B cell (primary cell): ENCODE data around the gene KRT35. TPM values are rescaled to one million over a fixed set of nuclear protein-coding genes. Genes with fewer than 3 reads are reported as not detected.
"Not testable (repeated sequence)": the region's sequence is repeated elsewhere in the genome, so short reads cannot be mapped to it uniquely, and the experiment has no call there.

Source experiments
- ATAC-seq: fragments of 200-7000 bp; cut with Tn5 transposase; one replicate; pipeline ENCODE4 v1.10.0; 2021; ENCODE audit warnings: low read depth, mild to moderate bottlenecking, moderate number of reproducible peaks, moderate library complexity
- CTCF ChIA-PET: fragments of 350-600 bp; sonication (Branson Sonifier 250); formaldehyde crosslinking; loops from one replicate; lab custom pipeline; 2021; ENCODE audit warnings: antibody characterized with exemption, inconsistent platforms; lab: Charles Lee
- POLR2A ChIA-PET: fragments of 350-600 bp; sonication (Branson Sonifier 250); formaldehyde crosslinking; loops from one replicate; lab custom pipeline; 2021; ENCODE audit warnings: antibody characterized with exemption; lab: Charles Lee
- DNase-seq: peaks from one replicate; pipeline ENCODE4 v3.0.0; 2013
- H2AFZ ChIP-seq: 2 replicates; pipeline ENCODE4 v1.6.1; 2012; ENCODE audit warnings: mild to moderate bottlenecking, low read depth, low read length; ENCODE audit not compliant: insufficient read depth, poor library complexity, severe bottlenecking
- H3K27ac ChIP-seq, 2 donors: 1 replicate in 1 of 2; 2 replicates in 1 of 2; pipeline ENCODE4 v1.5.1; 2012 to 2013; ENCODE audit warnings: low read length in 2 of 2, mild to moderate bottlenecking in 2 of 2, moderate library complexity in 1 of 2
- H3K27me3 ChIP-seq, 4 experiments: fragments of 200-600 bp in 1 of 4; sonication (generic) in 1 of 4; replicated peaks in 1 of 4; 1 replicate in 2 of 4; 2 replicates in 2 of 4; pipeline versions ENCODE4 v1.6.1 to v1.7.0; 2013 to 2016; ENCODE audit warnings: low read length in 3 of 4, mild to moderate bottlenecking in 2 of 4, mixed read lengths in 1 of 4, moderate library complexity in 1 of 4; ENCODE audit not compliant: insufficient read depth in 4 of 4, control insufficient read depth in 3 of 4; ENCODE audit errors: control extremely low read depth in 1 of 4
- H3K36me3 ChIP-seq, 2 experiments: replicated peaks in 1 of 2; 1 replicate in 1 of 2; 2 replicates in 1 of 2; pipeline versions ENCODE4 v1.6.1 to v1.7.1; 2013; ENCODE audit warnings: low read length in 1 of 2; ENCODE audit not compliant: insufficient read depth in 2 of 2, control insufficient read depth in 1 of 2; ENCODE audit errors: control extremely low read depth in 1 of 2, extremely low read depth in 1 of 2
- H3K4me1 ChIP-seq, 2 donors: fragments of 200-600 bp in 1 of 2; sonication (generic) in 1 of 2; 1 replicate in 1 of 2; 2 replicates in 1 of 2; pipeline versions ENCODE4 v1.5.1 to v1.6.1; 2013 to 2017; ENCODE audit warnings: low read length in 2 of 2; ENCODE audit not compliant: control insufficient read depth in 2 of 2, insufficient read depth in 2 of 2
- H3K4me2 ChIP-seq: replicated peaks from 2 replicates; pipeline ENCODE3; 2012; ENCODE audit warnings: mild to moderate bottlenecking, low read depth, low read length; ENCODE audit not compliant: poor library complexity, severe bottlenecking
- H3K4me3 ChIP-seq, 5 experiments: fragments of 200-600 bp in 1 of 5; sonication (generic) in 1 of 5; 1 replicate in 3 of 5; 2 replicates in 2 of 5; pipeline versions ENCODE4 v1.5.1 to v1.7.0; 2011 to 2016; ENCODE audit warnings: low read length in 4 of 5, mild to moderate bottlenecking in 4 of 5, low read depth in 2 of 5, control low read depth in 1 of 5, moderate library complexity in 1 of 5; ENCODE audit not compliant: insufficient read depth in 1 of 5; ENCODE audit errors: control extremely low read depth in 1 of 5, extremely low read depth in 1 of 5
- H3K79me2 ChIP-seq: fragments of 200-600 bp; sonication (generic); one replicate; pipeline ENCODE4 v1.6.0; 2016; ENCODE audit warnings: low read length; ENCODE audit not compliant: control insufficient read depth, insufficient read depth
- H3K9ac ChIP-seq: fragments of 200-600 bp; sonication (generic); 2 replicates; pipeline ENCODE4 v1.6.1; 2017; ENCODE audit warnings: mild to moderate bottlenecking, low read length, moderate library complexity
- H3K9me3 ChIP-seq, 3 donors: one replicate each; pipeline versions ENCODE4 v1.6.1 to v1.7.1; 2013; ENCODE audit warnings: low read length in 2 of 3; ENCODE audit not compliant: control insufficient read depth in 2 of 3, insufficient read depth in 1 of 3; ENCODE audit errors: control extremely low read depth in 1 of 3
- H4K20me1 ChIP-seq: 2 replicates; pipeline ENCODE4 v1.6.0; 2012; ENCODE audit warnings: mild to moderate bottlenecking, low read length; ENCODE audit not compliant: insufficient read depth, control insufficient read depth, poor library complexity, severe bottlenecking
- H3K27ac Mint-ChIP-seq: one replicate; pipeline ENCODE4 v1.8.0; 2021; ENCODE audit warnings: mixed read lengths
- H3K27me3 Mint-ChIP-seq: one replicate; pipeline ENCODE4 v1.8.0; 2021; ENCODE audit warnings: mixed read lengths
- H3K4me1 Mint-ChIP-seq: one replicate; pipeline ENCODE4 v1.8.0; 2021; ENCODE audit warnings: mixed read lengths
- H3K4me3 Mint-ChIP-seq: one replicate; pipeline ENCODE4 v1.8.0; 2021; ENCODE audit warnings: mixed read lengths
- H3K9me3 Mint-ChIP-seq: one replicate; pipeline ENCODE4 v1.8.0; 2022; ENCODE audit warnings: mixed read lengths; ENCODE audit not compliant: insufficient read depth
- CTCF ChIP-seq: fragments of 200-600 bp; IDR thresholded peaks from one replicate; pipeline ENCODE4 v1.8.0; 2022; ENCODE audit warnings: antibody characterized with exemption, mild to moderate bottlenecking
- EZH2 ChIP-seq: IDR thresholded peaks from 2 replicates; pipeline ENCODE4 v1.6.1; 2012; ENCODE audit warnings: borderline replicate concordance, low read depth, mild to moderate bottlenecking, moderate library complexity, low read length; ENCODE audit not compliant: insufficient read depth, poor library complexity, severe bottlenecking
- WGBS: methylation state at CpG from one replicate; pipeline ENCODE4 v1.1.5; 2013; ENCODE audit warnings: missing lambda C conversion rate; ENCODE audit not compliant: insufficient coverage; 5-methylcytosine and 5-hydroxymethylcytosine counted together
- intact Hi-C: fragments of 100-400 bp; cut with micrococcal nuclease; formaldehyde crosslinking; loops from one replicate; pipeline ENCODE4 v1.10.0; 2022
- polyA plus RNA-seq: library from polyadenylated mRNA; depleted of rRNA; stranded (reverse); fragments of >200 nt; gene quantifications from 2 replicates; pipeline ENCODE4 v1.2.3, GENCODE V29; 2012
- total RNA-seq, 2 donors: library from RNA; stranded (reverse); fragments of 120-200 nt in 1 of 2; gene quantifications; 1 replicate in 1 of 2; 2 replicates in 1 of 2; pipeline versions ENCODE4 v1.2.3 to v1.2.4, GENCODE V29; 2013 to 2022

KRT35 gene
- total and polyA plus RNA-seq, 2 donors (not counting 1 experiment from before 2014, with no cell fraction given), result not detected

- peaks cover 23% of the 10 kb centered on the region for H3K27me3 Mint-ChIP-seq
- Histone ChIP-seq H2AFZ (no peak overlapping the region), H3K79me2 (no peaks in the 10 kb centered on the region), H3K36me3 (no peaks in the 10 kb centered on the region), H3K4me1 (no peaks in the 10 kb centered on the region), H3K27me3 (peaks cover 0 to 4% (median 2%) of the 10 kb centered on the region in 4 experiments), H3K9ac (no peak overlapping the region), H3K9me3 (no peaks in the 10 kb centered on the region), H4K20me1 (no peaks in the 10 kb centered on the region), H3K4me2 (no peak overlapping the region), H3K27ac (no peak overlapping the region), H3K4me3 (no peak overlapping the region)
- 75% methylated on average over 4 of the region's 4 CpGs for WGBS
- DNase-seq (no peak), ATAC-seq (no peak)
- TF ChIP-seq CTCF, result no peak
- no peak for TF ChIP-seq EZH2
- H3K4me1 Mint-ChIP-seq, result peaks cover 2% of the 10 kb centered on the region
- no peak overlapping the region for H3K27ac Mint-ChIP-seq
- intact Hi-C loops, result no loop called here
- ChIA-PET CTCF (interaction anchor here (1.0 to 1.7 kb wide), 2 partner anchors 16 to 214 kb away, joined by 3 to 6 read pairs; no protein-coding TSS in a partner anchor), POLR2A (no interaction called here)
- H3K4me3 Mint-ChIP-seq, result no peak overlapping the region
- H3K9me3 Mint-ChIP-seq, result no peaks in the 10 kb centered on the region
These were observed 46.9 kb downstream of the KRT35 start for GRCh38 chr17:41434005-41434404.

GRCh38 chr17:41433586-41433985, 47.4 kb downstream of the KRT35 start:
- peaks cover 0 to 4% (median 2%) of the 10 kb centered on the region in 4 experiments for H3K27me3 ChIP-seq
- WGBS, result 43% methylated on average over 2 of the region's 4 CpGs
- no peaks in the 10 kb centered on the region for H3K9me3 Mint-ChIP-seq
- intact Hi-C loops, result no loop called here
- DNase-seq (no peak), ATAC-seq (no peak)
- no peak overlapping the region for H3K9ac ChIP-seq
- H3K79me2 ChIP-seq, result no peaks in the 10 kb centered on the region
- peaks cover 2% of the 10 kb centered on the region for H3K4me1 Mint-ChIP-seq
- no peak overlapping the region for H3K27ac ChIP-seq
- no peak overlapping the region for H2AFZ ChIP-seq
- no peaks in the 10 kb centered on the region for H3K4me1 ChIP-seq
- no peak overlapping the region for H3K27ac Mint-ChIP-seq
- TF ChIP-seq EZH2 (no peak), CTCF (no peak)
- no peak overlapping the region for H3K4me3 ChIP-seq
- no peaks in the 10 kb centered on the region for H3K9me3 ChIP-seq
- H3K36me3 ChIP-seq, result no peaks in the 10 kb centered on the region
- H4K20me1 ChIP-seq, result no peaks in the 10 kb centered on the region
- no peak overlapping the region for H3K4me3 Mint-ChIP-seq
- no peak overlapping the region for H3K4me2 ChIP-seq
- peaks cover 27% of the 10 kb centered on the region for H3K27me3 Mint-ChIP-seq
- ChIA-PET POLR2A (no interaction called here), CTCF (interaction anchor here (1.0 to 1.7 kb wide), 2 partner anchors 16 to 214 kb away, joined by 3 to 6 read pairs; no protein-coding TSS in a partner anchor)

GRCh38 chr17:41430376-41430775, 50.6 kb downstream of the KRT35 start:
- intact Hi-C loops, H3K9me3 Mint-ChIP-seq, H3K27ac ChIP-seq, H3K27me3 ChIP-seq, DNase-seq, H3K36me3 ChIP-seq, H3K4me3 ChIP-seq, H3K27ac Mint-ChIP-seq, ATAC-seq, H3K4me3 Mint-ChIP-seq, H3K4me1 Mint-ChIP-seq, H3K4me2 ChIP-seq, H3K79me2 ChIP-seq, POLR2A ChIA-PET, H4K20me1 ChIP-seq, H2AFZ ChIP-seq, H3K9ac ChIP-seq, H3K4me1 ChIP-seq, H3K9me3 ChIP-seq: not testable (repeated sequence)
- CTCF ChIA-PET, result interaction anchor here (0.7 kb wide), 1 partner anchor 23 kb away, joined by 5 read pairs; no protein-coding TSS in a partner anchor
- WGBS, result 91% methylated on average over 9 of the region's 9 CpGs
- peaks cover 23% of the 10 kb centered on the region for H3K27me3 Mint-ChIP-seq
